GM18867 (cell line): ENCODE measurements around the gene ATG3.
"Not testable (repeated sequence)": the region's sequence is repeated elsewhere in the genome, so short reads cannot be mapped to it uniquely, and the experiment has no call there.

ENCODE experiments used
- ATAC-seq: cut with Tn5 transposase; IDR thresholded peaks from one replicate; pipeline ENCODE4 v1.9.1; 2021; ENCODE audit warnings: mild to moderate bottlenecking, moderate library complexity; ENCODE audit not compliant: unreplicated experiment

ATG3 gene

DNA sequence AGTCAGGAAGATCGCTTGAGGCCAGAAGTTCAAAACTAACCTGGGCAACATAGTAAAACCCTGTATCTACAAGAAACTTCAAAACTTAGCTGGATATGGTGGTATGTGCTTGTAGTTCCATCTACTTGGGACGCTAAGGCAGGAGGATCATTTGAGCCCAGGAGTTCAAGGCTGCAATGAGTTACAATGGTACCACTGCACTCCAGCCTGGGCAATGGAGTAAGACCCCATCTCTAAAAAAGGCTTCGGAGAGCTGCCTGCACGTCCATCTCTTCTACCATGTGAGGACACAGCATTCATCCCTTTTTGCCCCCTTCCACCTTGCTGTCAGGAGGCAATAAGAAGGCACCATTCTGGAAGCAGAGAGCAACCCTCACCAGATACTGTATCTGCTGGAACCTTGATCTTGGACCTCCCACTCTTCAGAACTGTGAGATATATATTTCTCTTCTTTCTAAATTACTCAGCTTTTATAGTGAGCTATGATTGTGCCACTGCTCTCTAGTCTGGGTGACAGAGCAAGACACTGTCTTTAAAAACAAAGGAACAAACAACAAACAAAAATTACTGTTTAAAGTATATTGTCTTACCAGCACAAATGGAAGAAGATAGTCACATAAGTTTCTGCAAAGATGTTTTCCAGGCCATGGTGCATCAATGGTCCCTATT is 58.3 kb downstream of the ATG3 start:
- ATAC-seq, result no peak

DNA sequence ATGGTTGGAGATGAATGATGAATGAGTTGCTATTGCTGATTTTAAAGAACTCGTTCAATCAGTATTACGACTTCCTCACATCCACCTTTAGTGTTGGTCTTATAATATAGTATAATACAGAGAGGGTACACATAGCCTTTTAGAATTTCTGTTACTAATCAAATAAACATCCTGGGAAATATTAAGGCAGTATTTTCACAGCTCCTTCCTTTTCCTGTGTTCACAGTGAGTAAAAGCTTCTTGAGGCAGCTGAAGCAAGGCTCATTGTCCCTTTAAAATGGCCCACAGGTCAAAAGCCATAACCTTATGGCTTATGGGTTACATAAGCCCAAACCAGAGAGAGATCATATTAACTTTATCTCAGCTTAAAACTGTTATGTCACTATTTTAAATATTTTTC is 61.1 kb downstream of the ATG3 start:
- ATAC-seq, result no peak

DNA sequence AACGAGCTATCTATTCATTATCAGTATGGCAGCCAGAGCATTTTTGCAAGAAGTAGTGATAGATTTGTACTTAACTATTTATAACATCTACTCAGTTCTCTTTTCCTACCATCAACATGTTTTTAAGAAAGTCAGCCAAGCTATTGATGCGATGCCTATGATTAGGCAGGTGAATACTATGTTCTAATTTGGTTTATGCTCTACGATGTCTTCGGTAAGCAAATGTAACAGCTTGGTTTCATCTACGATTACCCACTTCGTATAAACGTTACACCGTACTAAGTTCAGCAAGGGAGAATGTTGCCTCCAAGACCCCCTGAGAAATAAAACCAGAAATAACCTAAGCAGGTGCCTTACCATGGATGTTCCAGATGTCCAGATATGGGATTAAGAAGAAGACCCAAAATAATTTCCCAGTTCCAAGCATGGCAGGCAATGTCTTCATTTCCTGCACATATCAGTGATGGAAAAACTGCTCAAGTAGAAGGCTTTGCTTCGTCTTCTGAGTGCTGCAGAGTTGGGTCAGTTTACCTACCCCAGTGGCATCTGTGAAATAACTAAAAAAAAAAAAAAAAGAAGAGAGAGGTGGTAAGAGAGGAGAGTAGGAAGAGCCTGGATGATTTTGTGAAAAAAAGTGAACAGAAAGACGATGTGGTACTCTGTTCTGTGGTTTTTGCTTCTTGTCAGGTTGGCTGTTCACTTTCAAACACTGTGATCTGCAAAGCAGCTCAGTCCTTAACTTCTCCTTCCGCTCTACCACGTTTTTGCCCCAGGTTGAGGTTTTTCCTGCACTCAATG is 62.6 kb downstream of the ATG3 start, which contains the start of gene BTLA:
BTLA (minus strand) TSS at position 559 of the 798 bp plus-strand sequence; CDS start at position 445, 114 bp downstream.
- ATAC-seq, result peak; percentile 76

DNA sequence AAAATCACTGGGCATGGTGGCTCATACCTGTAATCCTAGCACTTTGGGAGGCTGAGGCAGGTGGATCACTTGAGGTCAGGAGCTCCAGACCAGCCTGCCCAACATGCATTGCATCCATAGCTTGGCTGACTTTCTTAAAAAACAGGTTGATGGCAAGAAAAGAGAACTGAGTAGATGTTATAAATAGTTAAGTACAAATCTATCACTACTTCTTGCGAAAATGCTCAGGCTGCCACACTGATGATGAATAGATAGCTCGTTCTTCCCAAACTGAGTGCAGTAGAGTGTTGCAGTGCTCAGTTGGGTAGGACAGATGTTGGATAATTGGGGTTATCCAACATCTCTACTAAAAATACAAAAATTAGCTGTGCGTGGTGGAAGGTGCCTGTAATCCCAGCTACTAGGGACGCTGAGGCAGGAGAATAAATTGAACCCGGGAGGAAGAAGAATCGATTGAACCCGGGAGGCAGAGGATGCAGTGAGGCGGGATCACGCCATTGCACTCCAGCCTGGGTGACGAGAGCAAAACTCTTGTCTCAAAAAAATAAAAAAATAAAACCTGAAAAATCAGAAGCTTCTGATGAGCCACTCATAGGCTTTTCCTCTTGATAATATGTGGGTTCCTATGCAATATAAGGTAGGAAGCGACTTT is 63.7 kb downstream of the ATG3 start:
- peak; percentile 24 for ATAC-seq

DNA sequence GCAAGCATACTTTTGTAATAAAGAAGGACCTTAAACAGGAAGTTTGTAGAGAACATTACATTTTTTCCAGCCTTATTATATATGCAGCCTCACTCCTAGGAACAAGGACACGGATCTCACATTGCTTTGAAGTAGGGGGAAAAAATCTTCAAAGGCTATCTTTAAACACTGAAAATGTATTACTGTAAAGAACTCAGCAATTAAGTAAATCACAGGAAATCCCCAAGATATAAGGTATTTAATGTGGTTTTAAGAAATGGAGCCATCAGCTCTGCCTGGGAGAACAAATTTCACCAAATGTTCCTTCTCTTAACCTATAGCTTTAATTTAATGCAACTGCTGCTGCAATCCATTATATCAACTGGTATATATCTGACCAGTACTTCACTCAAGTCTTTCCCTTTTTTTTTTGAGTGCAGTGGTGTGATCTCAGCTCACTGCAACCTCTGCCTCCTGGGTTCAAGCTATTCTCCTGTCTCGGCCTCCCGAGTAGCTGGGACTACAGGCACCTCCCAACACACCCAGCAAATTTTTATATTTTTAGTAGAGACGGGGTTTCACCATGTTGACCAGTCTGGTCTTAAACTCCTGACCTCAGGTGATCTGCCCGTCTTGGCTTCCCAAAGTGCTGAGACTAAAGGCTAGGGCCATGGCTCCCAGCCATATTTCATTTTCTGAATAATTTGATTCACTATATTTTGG is 65.2 kb downstream of the ATG3 start:
- no peak for ATAC-seq

DNA sequence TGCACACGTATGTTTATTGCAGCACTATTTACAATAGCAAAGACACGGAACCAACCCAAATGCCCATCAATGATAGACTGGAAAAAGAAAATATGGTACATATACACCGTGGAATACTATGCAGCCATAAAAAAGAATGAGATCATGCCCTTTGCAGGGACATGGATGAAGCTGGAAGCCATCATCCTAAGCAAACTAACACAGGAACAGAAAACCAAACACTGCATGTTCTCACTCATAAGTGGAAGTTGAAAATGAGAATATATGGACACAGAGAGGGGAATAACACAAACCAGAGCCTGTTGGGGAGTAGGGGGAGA is 67.4 kb downstream of the ATG3 start:
- not testable (repeated sequence) for ATAC-seq

DNA sequence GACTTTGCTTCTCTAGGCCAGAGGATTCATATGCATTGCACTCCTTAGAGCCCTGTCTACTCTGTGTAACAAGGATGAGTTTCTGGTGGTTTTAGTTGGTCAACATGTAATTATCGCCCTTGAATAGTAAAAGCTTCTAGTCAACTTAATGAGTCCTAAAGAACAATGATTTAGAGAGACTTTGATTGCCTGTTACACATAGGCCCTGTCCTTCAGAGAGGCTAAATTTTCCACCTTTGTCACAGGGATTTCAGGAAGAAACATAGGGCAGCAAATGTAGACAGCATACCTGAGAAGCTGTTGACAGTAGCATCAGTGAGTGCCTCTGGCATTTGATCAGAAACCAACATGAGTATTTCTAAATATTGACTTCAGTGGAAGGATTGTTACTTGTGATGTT is 69.6 kb downstream of the ATG3 start:
- ATAC-seq, result no peak

DNA sequence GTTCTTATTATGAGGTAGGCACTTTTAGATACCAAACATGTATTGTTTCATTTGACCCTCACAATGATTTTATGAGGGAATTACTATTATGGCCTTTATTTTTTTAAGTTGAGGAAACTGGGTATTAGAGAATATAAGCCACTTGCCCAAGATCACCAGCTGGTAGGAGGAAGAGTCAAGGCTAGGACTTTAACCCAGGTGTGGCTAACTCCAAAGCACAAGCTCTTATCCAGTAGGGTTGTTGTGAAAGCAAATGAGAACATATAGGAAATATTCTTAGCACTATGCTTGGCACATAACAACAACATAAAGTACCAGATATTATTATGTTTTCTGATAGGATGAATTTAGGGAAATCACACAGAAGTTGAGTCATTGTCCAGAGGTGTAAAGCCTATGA is 70.4 kb downstream of the ATG3 start:
- ATAC-seq, result no peak

DNA sequence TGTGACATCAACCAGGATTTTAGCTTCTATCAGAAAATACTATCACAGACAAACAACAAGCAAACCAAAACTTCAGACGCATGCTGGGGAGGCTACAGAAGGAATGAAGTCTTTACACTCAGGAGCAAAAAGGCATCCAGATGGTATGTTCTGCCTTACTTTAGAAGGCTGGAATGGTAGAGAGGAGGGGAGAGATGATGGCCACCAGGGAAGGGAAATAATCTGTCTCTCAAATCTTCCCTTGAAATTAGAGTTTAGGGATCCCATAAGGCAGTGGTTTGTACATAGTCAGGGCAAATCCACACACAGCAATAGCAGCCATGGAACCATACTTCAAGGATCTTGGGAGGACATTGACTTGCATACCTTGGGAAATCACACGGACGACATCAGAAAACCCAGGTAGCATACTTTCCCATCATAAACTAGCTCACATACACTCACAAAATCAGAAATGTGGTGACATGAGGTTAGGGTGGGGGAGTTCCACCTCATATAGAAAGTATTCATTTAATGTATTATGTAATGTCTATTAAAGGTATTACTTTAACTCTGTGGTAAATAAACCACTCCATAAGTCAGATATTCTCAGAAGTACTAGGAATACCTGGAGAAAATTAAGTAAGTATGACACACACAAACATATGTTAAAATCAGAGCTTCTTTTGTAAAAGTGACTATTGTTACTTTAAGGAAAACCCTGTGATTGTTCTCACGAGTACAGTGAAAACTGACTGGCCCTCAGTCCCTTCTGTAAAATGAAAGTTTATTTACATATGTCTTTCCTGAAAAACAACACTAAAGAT is 71.9 kb downstream of the ATG3 start:
- ATAC-seq, result peak; percentile 52

DNA sequence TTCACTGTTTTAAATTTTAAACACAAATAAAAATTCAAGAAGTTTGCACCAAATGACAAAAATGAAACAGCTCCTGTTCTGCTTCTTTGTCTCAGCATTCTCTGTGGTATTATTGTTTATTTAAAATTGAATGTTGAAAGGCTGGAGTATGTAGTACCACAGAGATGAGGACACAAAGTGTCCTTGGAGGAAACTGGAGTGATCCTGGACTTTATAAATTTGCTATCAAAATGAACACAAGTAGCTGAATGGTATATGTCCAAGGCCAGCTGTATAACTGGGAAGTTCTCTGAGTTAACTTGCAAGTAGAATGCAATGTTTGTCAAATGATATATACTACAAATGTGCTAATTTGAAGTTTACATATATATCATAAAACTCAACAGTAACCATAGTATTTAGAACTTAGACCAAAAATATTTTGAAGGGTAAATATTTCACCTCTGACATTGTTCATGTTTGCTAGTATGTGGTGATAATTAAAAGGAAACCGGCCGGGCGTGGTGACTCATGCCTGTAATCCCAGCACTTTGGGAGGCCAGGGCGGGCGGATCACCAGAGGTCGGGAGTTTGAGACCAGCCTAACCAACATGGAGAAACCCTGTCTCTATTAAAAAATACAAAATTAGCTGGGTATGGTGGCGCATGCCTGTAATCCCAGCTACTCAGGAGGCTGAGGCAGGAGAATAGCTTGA is 74.8 kb downstream of the ATG3 start:
- no peak for ATAC-seq

DNA sequence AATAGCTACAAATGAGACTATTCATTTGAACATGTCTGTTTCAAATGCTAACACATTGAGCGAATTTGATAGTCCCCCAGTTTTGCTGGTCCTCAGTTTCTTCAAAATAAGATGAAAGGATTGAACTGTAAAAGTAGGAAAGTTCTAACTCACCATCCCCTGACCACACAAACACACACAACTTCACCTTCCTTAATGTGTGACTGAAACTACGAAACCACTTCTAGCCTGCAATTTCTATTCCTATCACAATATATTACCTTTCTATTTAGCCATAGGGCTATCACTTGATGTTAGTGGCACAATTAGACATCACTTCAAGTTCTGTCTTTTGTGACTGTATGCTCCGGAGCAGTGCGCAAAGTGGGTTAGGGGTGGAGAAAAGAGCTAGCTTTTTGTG is 77.4 kb downstream of the ATG3 start:
- no peak for ATAC-seq

DNA sequence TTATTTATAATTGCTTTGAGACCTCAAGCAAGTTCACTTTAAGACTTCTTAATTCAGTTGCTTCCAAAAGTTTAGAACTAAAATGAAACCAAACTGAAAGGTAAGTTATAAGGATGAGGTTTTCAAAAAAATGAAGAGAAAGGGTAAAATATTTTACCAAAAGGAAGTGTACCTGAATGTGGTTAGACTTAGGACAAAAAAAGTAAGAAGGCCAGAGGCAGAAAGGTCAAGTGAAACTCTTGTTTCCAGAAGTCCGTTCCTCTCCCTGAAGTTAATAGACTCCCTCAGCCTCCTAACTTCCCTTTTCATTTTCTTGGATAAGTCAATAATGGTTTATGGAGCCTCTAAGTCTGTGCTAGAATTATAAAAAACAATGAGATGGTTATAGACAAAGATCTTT is 79.1 kb downstream of the ATG3 start:
- peak; percentile 48 for ATAC-seq
